ENCODE measurements around the gene GUCA2A. TPM values are rescaled to one million over a fixed set of nuclear protein-coding genes. Genes with fewer than 3 reads are reported as not detected.

GUCA2A gene
- total RNA-seq, 1 donor from 2014 or later: not detected

DNA sequence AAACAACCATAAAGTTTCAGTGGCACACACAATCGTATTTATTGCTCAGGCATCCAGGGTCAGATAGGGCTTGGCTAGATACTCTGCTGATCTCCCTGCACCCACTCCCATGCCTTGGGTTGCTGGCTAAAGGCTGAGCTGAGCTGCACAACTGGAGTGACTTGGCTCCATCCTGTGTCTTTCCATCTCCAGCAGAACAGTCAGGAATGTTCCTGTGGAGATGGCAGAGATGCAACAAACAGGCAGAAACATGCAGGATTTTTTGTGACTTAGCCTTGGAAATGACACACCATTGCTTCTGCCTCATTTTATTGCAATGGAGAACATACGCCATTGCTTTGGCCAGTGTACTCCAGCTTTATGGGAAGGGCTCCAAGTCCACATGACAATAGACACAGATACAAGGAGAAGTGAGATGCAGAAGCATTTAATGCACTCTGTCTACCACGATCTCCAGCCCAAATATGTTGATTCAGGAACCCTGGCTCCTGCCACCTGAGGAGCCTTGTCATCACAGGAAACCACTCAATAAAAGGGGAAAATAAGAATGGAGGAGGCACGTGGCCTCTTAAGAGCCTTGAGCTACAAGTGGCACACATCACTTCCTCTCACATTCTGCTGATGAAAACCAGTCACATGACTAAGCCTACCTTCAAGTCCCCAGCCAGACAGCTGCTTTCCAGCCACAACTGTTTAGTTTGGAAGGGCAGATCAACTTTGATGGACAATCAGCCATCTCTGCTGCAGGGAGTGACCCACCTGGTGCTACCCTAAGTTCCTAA is 21.5 kb downstream of the GUCA2A start:
- Histone ChIP-seq H4K20me1 (ENCODE audit: insufficient read depth, low read length) (no peaks in the 10 kb centered on the region), H3K36me3 (ENCODE audit: insufficient read depth, low read length) (no peaks in the 10 kb centered on the region), H2AFZ (ENCODE audit: low read depth, low read length) (no peak overlapping the region), H3K27me3 (ENCODE audit: insufficient read depth, low read length) (peaks cover 21% of the 10 kb centered on the region), H3K79me2 (ENCODE audit: insufficient read depth, low read length) (no peaks in the 10 kb centered on the region), H3K27ac (ENCODE audit: low read depth, low read length) (no peak overlapping the region), H3K4me3 (ENCODE audit: insufficient read depth, low read depth, low read length) (no peak overlapping the region), H3K9me3 (ENCODE audit: insufficient read depth, low read depth, low read length) (no peaks in the 10 kb centered on the region), H3K4me1 (ENCODE audit: insufficient read depth, low read length) (no peaks in the 10 kb centered on the region), H3K4me2 (ENCODE audit: low read length) (no peak overlapping the region), H3K9ac (ENCODE audit: low read length) (no peak overlapping the region)
- peaks cover 19% of the 10 kb centered on the region for H3K27me3 Mint-ChIP-seq (ENCODE audit: low read depth, unreplicated experiment)
- no peaks in the 10 kb centered on the region for H3K9me3 Mint-ChIP-seq (ENCODE audit: unreplicated experiment)
- H3K36me3 Mint-ChIP-seq (ENCODE audit: low read depth, unreplicated experiment): no peaks in the 10 kb centered on the region
- TF ChIP-seq EZH2 (IDR thresholded peaks at IDR 0.05; ENCODE audit: insufficient read depth, low read length): no peak
- TF ChIP-seq, protein P1, sequence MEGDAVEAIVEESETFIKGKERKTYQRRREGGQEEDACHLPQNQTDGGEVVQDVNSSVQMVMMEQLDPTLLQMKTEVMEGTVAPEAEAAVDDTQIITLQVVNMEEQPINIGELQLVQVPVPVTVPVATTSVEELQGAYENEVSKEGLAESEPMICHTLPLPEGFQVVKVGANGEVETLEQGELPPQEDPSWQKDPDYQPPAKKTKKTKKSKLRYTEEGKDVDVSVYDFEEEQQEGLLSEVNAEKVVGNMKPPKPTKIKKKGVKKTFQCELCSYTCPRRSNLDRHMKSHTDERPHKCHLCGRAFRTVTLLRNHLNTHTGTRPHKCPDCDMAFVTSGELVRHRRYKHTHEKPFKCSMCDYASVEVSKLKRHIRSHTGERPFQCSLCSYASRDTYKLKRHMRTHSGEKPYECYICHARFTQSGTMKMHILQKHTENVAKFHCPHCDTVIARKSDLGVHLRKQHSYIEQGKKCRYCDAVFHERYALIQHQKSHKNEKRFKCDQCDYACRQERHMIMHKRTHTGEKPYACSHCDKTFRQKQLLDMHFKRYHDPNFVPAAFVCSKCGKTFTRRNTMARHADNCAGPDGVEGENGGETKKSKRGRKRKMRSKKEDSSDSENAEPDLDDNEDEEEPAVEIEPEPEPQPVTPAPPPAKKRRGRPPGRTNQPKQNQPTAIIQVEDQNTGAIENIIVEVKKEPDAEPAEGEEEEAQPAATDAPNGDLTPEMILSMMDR (IDR thresholded peaks at IDR 0.05; ENCODE audit: insufficient read depth, low read depth, low read length): no peak
- no peak overlapping the region for H3K4me3 Mint-ChIP-seq (ENCODE audit: unreplicated experiment)
- no peak overlapping the region for H3K27ac Mint-ChIP-seq (ENCODE audit: unreplicated experiment)
- FAIRE-seq: no peak
- peaks cover 2% of the 10 kb centered on the region for H3K4me1 Mint-ChIP-seq (ENCODE audit: low read depth, unreplicated experiment)
- no peak for DNase-seq (ENCODE audit: low read depth)

- DNase-seq (ENCODE audit: low read depth) (no peak), FAIRE-seq (no peak)
- no peak overlapping the region for H3K27ac ChIP-seq (ENCODE audit: low read depth, low read length)
- no peak overlapping the region for H3K4me3 Mint-ChIP-seq (ENCODE audit: unreplicated experiment)
- peaks cover 13% of the 10 kb centered on the region for H3K27me3 ChIP-seq (ENCODE audit: insufficient read depth, low read length)
- H3K79me2 ChIP-seq (ENCODE audit: insufficient read depth, low read length): no peaks in the 10 kb centered on the region
- H4K20me1 ChIP-seq (ENCODE audit: insufficient read depth, low read length): no peaks in the 10 kb centered on the region
- H3K9me3 Mint-ChIP-seq (ENCODE audit: unreplicated experiment): no peaks in the 10 kb centered on the region
- peaks cover 2% of the 10 kb centered on the region for H3K4me1 Mint-ChIP-seq (ENCODE audit: low read depth, unreplicated experiment)
- H3K9me3 ChIP-seq (ENCODE audit: insufficient read depth, low read depth, low read length): no peaks in the 10 kb centered on the region
- no peak overlapping the region for H2AFZ ChIP-seq (ENCODE audit: low read depth, low read length)
- no peak overlapping the region for H3K27ac Mint-ChIP-seq (ENCODE audit: unreplicated experiment)
- H3K36me3 ChIP-seq (ENCODE audit: insufficient read depth, low read length): no peaks in the 10 kb centered on the region
- TF ChIP-seq, protein P1 (IDR thresholded peaks at IDR 0.05; ENCODE audit: insufficient read depth, low read depth, low read length): no peak
- TF ChIP-seq EZH2 (IDR thresholded peaks at IDR 0.05; ENCODE audit: insufficient read depth, low read length): no peak
- H3K36me3 Mint-ChIP-seq (ENCODE audit: low read depth, unreplicated experiment): no peaks in the 10 kb centered on the region
- no peak overlapping the region for H3K4me2 ChIP-seq (ENCODE audit: low read length)
- no peaks in the 10 kb centered on the region for H3K4me1 ChIP-seq (ENCODE audit: insufficient read depth, low read length)
- H3K27me3 Mint-ChIP-seq (ENCODE audit: low read depth, unreplicated experiment): peaks cover 19% of the 10 kb centered on the region
- no peak overlapping the region for H3K9ac ChIP-seq (ENCODE audit: low read length)
- no peak overlapping the region for H3K4me3 ChIP-seq (ENCODE audit: insufficient read depth, low read depth, low read length)
These were observed 22.6 kb downstream of the GUCA2A start for GRCh38 chr1:42141978-42142377.

GRCh38 chr1:42140191-42140590 is 24.4 kb downstream of the GUCA2A start:
- no peak overlapping the region for H3K4me3 ChIP-seq (ENCODE audit: insufficient read depth, low read depth, low read length)
- H3K27ac Mint-ChIP-seq (ENCODE audit: unreplicated experiment): no peak overlapping the region
- no peaks in the 10 kb centered on the region for H3K79me2 ChIP-seq (ENCODE audit: insufficient read depth, low read length)
- DNase-seq (ENCODE audit: low read depth): no peak
- H4K20me1 ChIP-seq (ENCODE audit: insufficient read depth, low read length): no peaks in the 10 kb centered on the region
- H3K9ac ChIP-seq (ENCODE audit: low read length): no peak overlapping the region
- no peak overlapping the region for H2AFZ ChIP-seq (ENCODE audit: low read depth, low read length)
- no peaks in the 10 kb centered on the region for H3K4me1 ChIP-seq (ENCODE audit: insufficient read depth, low read length)
- no peaks in the 10 kb centered on the region for H3K9me3 Mint-ChIP-seq (ENCODE audit: unreplicated experiment)
- H3K4me3 Mint-ChIP-seq (ENCODE audit: unreplicated experiment): no peak overlapping the region
- no peak overlapping the region for H3K4me2 ChIP-seq (ENCODE audit: low read length)
- peaks cover 8% of the 10 kb centered on the region for H3K27me3 ChIP-seq (ENCODE audit: insufficient read depth, low read length)
- peaks cover 2% of the 10 kb centered on the region for H3K4me1 Mint-ChIP-seq (ENCODE audit: low read depth, unreplicated experiment)
- FAIRE-seq: no peak
- peaks cover 26% of the 10 kb centered on the region for H3K27me3 Mint-ChIP-seq (ENCODE audit: low read depth, unreplicated experiment)
- H3K36me3 Mint-ChIP-seq (ENCODE audit: low read depth, unreplicated experiment): no peaks in the 10 kb centered on the region
- no peaks in the 10 kb centered on the region for H3K36me3 ChIP-seq (ENCODE audit: insufficient read depth, low read length)
- H3K27ac ChIP-seq (ENCODE audit: low read depth, low read length): no peak overlapping the region
- H3K9me3 ChIP-seq (ENCODE audit: insufficient read depth, low read depth, low read length): no peaks in the 10 kb centered on the region
- no peak for TF ChIP-seq EZH2 (IDR thresholded peaks at IDR 0.05; ENCODE audit: insufficient read depth, low read length)
- TF ChIP-seq, protein P1 (IDR thresholded peaks at IDR 0.05; ENCODE audit: insufficient read depth, low read depth, low read length): no peak

All from astrocyte (in vitro differentiated cells and primary cell).